Thymus (tissue), 11 donors: Measurements from ENCODE around the gene ARHGAP15. TPM values are rescaled to one million over a fixed set of nuclear protein-coding genes. Genes with fewer than 3 reads are reported as not detected.

Experiments
- DNase-seq, 9 donors: peaks; one replicate each; pipeline ENCODE4 v3.0.0-alpha.2; 2013; ENCODE audit warnings: low spot score in 9 of 9, low read depth in 6 of 9, missing footprints in 1 of 9
- H3K27ac ChIP-seq, 2 donors: one replicate each; pipeline ENCODE4 v1.5.1; 2013; ENCODE audit warnings: control low read depth in 1 of 2, low read depth in 1 of 2, low read length in 1 of 2, mild to moderate bottlenecking in 1 of 2, moderate library complexity in 1 of 2
- H3K27me3 ChIP-seq, 2 donors: one replicate each; pipeline ENCODE4 v1.5.1; 2013; ENCODE audit warnings: low read length in 1 of 2; ENCODE audit not compliant: control insufficient read depth in 2 of 2, insufficient read depth in 1 of 2
- H3K36me3 ChIP-seq, 2 donors: one replicate each; pipeline ENCODE4 v1.5.1; 2013; ENCODE audit warnings: low read length in 1 of 2, mild to moderate bottlenecking in 1 of 2, moderate library complexity in 1 of 2; ENCODE audit not compliant: control insufficient read depth in 2 of 2, insufficient read depth in 2 of 2
- H3K4me1 ChIP-seq, 2 donors: one replicate each; pipeline ENCODE4 v1.5.1; 2013; ENCODE audit warnings: low read length in 2 of 2; ENCODE audit not compliant: control insufficient read depth in 2 of 2, insufficient read depth in 2 of 2
- H3K4me3 ChIP-seq, 2 donors: one replicate each; pipeline ENCODE4 v1.5.1; 2013; ENCODE audit warnings: low read length in 2 of 2, control low read depth in 1 of 2, mild to moderate bottlenecking in 1 of 2
- H3K9me3 ChIP-seq, 2 donors: one replicate each; pipeline ENCODE4 v1.5.1; 2013; ENCODE audit warnings: low read length in 1 of 2, mild to moderate bottlenecking in 1 of 2; ENCODE audit not compliant: control insufficient read depth in 2 of 2, insufficient read depth in 1 of 2
- WGBS: extraction: QIAGEN DNeasy Blood & Tissue Kit; methylation state at CpG from one replicate; pipeline ENCODE4 v1.1.7; 2013; 5-methylcytosine and 5-hydroxymethylcytosine counted together
- polyA plus RNA-seq: library from polyadenylated mRNA; stranded (reverse); fragments of 200-250 nt; gene quantifications from one replicate; pipeline ENCODE4 v1.2.3, GENCODE V29; 2013
- total RNA-seq: library from RNA; stranded (reverse); fragments of 120-200 nt; gene quantifications from one replicate; pipeline ENCODE4 v1.2.4, GENCODE V29; 2013
- donor health status: healthy.

ARHGAP15 gene
- total and polyA plus RNA-seq, 2 donors = 55.8 to 182 TPM

DNA sequence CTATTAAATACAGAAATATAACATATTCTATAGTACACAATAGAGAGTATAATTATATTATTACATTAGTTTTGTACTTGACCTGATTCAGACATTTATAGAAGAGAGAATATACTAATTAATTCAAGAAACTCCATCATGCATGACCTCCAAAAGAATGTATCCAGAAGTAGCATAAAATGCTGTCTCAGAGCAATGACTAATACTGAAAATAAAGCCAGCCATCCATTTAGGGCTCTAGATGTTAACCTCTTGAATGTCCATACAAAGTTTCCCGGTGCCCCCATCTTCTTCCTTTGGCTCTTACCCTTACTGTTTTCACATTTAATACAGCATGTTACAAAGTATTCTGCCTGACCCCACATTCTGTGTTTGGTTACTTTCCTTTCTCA lies 102.0 kb downstream of the ARHGAP15 start:
- no peaks in the 10 kb centered on the region for H3K4me1 ChIP-seq
- H3K27me3 ChIP-seq = no peaks in the 10 kb centered on the region
- DNase-seq = no peak
- no peak overlapping the region for H3K4me3 ChIP-seq
- WGBS = 97% methylated on average over 1 of the region's 1 CpG
- peaks cover 3 to 4% of the 10 kb centered on the region in 2 donors for H3K9me3 ChIP-seq
- H3K36me3 ChIP-seq = peaks cover 17 to 45% of the 10 kb centered on the region in 2 donors
- no peak overlapping the region for H3K27ac ChIP-seq

DNA sequence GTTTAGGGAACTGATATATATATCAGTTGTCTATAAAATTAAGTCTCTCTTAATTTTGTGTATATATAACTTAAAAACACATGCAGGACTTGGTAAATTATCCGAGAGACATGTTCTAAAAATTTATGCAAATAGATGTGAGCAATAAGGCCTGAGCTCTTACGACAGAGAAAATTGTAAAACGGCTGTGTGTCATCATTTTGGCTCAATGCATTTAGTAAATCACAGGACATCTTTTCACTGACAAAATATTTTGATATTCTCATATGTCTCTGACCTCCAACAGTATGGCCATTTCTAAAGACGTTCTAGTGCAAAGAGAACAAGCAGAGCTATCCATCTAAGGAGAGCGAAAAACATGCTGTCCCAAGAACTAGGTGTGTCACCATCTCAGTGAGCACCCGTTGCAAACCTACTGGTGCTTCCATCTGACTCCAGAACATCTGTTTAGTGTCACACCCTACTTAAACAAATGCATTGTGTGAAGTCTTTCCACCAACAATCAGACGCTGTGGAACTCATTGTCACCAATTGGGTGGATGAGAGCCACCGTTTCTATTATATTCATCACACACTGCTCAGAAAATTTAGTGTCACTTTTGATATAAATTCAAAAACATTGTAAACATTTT lies 108.0 kb downstream of the ARHGAP15 start:
- Histone ChIP-seq H3K36me3 (peaks cover 11 to 25% of the 10 kb centered on the region in 2 donors), H3K4me1 (no peaks in the 10 kb centered on the region), H3K27ac (no peak overlapping the region), H3K9me3 (peaks cover 3 to 4% of the 10 kb centered on the region in 2 donors), H3K27me3 (no peaks in the 10 kb centered on the region), H3K4me3 (no peak overlapping the region)
- WGBS = 92% methylated on average over 8 of the region's 8 CpGs
- DNase-seq = no peak

GRCh38 chr2:143241403-143242088 lies 112.3 kb downstream of the ARHGAP15 start:
- Histone ChIP-seq H3K4me3 (no peak overlapping the region), H3K9me3 (no peaks in the 10 kb centered on the region), H3K27me3 (no peaks in the 10 kb centered on the region), H3K27ac (no peak overlapping the region), H3K36me3 (peaks cover 7 to 18% of the 10 kb centered on the region in 2 donors), H3K4me1 (no peaks in the 10 kb centered on the region)
- DNase-seq = no peak
- 98% methylated on average over 7 of the region's 7 CpGs for WGBS

DNA sequence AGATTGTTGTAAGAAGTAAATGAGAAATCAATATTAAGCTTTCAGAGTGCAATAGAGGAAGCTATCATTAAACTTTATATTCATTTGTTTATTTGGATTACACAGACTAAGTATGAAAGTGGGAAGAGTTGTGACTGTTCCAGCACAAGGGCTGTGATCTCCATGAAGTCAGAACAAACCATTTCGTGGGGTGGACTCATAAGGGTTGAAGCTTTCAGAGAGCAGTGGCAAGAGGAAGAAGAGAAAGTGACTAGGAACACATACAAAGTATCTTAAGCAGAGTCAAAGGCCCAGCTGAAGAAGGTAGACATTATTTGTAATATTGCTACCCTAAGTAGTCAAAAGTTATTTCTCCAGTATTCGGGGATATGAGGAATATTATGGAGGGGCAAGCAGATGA lies 117.0 kb downstream of the ARHGAP15 start:
- Histone ChIP-seq H3K27ac (no peak overlapping the region), H3K4me1 (peaks cover 0 to 4% of the 10 kb centered on the region in 2 donors)
- 79% methylated on average over 2 of the region's 2 CpGs for WGBS

GRCh38 chr2:143246815-143247744 lies 117.9 kb downstream of the ARHGAP15 start:
- H3K4me3 ChIP-seq = no peak overlapping the region
- DNase-seq = no peak
- H3K9me3 ChIP-seq = no peaks in the 10 kb centered on the region
- WGBS = 65% methylated on average over 10 of the region's 10 CpGs
- H3K36me3 ChIP-seq = peaks cover under 1 to 22% of the 10 kb centered on the region in 2 donors
- H3K4me1 ChIP-seq = peaks cover 0 to 4% of the 10 kb centered on the region in 2 donors
- H3K27me3 ChIP-seq = no peaks in the 10 kb centered on the region
- H3K27ac ChIP-seq = no peak overlapping the region

More for the DNA sequence above, 117.0 kb downstream of the ARHGAP15 start:
- Histone ChIP-seq H3K36me3 (peaks cover 7 to 25% of the 10 kb centered on the region in 2 donors), H3K27me3 (no peaks in the 10 kb centered on the region), H3K4me3 (no peak overlapping the region), H3K9me3 (no peaks in the 10 kb centered on the region)
- no peak for DNase-seq

GRCh38 chr2:143248631-143249030 lies 119.4 kb downstream of the ARHGAP15 start:
- H3K9me3 ChIP-seq = no peaks in the 10 kb centered on the region
- H3K36me3 ChIP-seq = peaks cover 0 to 25% of the 10 kb centered on the region in 2 donors
- DNase-seq = no peak
- H3K27me3 ChIP-seq = no peaks in the 10 kb centered on the region
- no peak overlapping the region for H3K4me3 ChIP-seq
- H3K27ac ChIP-seq = no peak overlapping the region
- WGBS = 86% methylated on average over 5 of the region's 5 CpGs
- H3K4me1 ChIP-seq = peaks cover 0 to 4% of the 10 kb centered on the region in 2 donors

- 96% methylated on average over 2 of the region's 2 CpGs for WGBS
- no peak overlapping the region for H3K27ac ChIP-seq
- no peaks in the 10 kb centered on the region for H3K27me3 ChIP-seq
- H3K9me3 ChIP-seq = no peaks in the 10 kb centered on the region
- DNase-seq = no peak
- peaks cover 0 to 21% of the 10 kb centered on the region in 2 donors for H3K36me3 ChIP-seq
- H3K4me3 ChIP-seq = no peak overlapping the region
- peaks cover 0 to 4% of the 10 kb centered on the region in 2 donors for H3K4me1 ChIP-seq
Observed at GRCh38 chr2:143251681-143252080, 122.5 kb downstream of the ARHGAP15 start.

DNA sequence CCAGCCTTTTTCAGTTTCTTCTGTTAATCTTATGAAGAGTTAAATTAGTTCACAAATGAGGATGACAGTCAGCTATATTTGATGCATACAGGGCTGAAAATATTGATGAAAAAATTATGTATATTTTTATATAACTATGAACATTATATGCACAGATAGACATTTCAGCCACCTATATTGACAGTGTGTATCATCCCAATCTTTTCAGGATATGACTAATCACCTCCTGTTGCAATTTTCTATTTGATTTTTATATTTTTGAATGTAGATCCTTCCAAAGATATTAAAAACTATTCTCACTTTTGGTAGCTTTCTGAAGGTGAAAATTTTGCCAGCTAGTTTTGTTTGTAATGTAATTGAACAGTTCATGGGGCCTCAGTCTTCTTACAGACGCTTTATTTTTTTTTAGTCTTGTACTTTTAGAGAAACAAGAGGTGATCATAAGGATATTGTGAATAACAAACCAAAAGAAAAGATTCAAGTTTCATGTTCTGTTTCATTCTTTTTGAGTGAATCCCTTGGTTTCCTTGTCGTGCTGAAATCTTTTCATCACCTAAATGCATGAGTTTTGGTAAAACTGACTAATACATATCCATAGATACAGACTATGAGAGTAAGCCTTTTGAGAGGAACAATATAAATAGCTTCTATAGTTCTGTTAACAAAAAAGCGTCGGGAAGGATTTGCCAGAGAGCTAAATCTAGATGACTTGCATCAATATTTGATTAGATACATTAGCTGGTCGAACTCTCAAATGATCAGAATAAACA lies 123.1 kb downstream of the ARHGAP15 start:
- WGBS = 98% methylated on average over 5 of the region's 5 CpGs
- peaks cover 0 to under 1% of the 10 kb centered on the region in 2 donors for H3K4me1 ChIP-seq
- no peak overlapping the region for H3K27ac ChIP-seq

More for the DNA sequence above, 123.1 kb downstream of the ARHGAP15 start:
- Histone ChIP-seq H3K9me3 (no peaks in the 10 kb centered on the region), H3K27me3 (no peaks in the 10 kb centered on the region), H3K36me3 (peaks cover 0 to 21% of the 10 kb centered on the region in 2 donors), H3K4me3 (no peak overlapping the region)
- no peak for DNase-seq
